Measurements from ENCODE around the gene CEACAM8. TPM values are rescaled to one million over a fixed set of nuclear protein-coding genes. Genes with fewer than 3 reads are reported as not detected.

The CEACAM8 gene
- total RNA-seq, 1 donor from 2014 or later = not detected

GRCh38 chr19:42568006-42568405, 26.7 kb downstream of the CEACAM8 start:
- no peaks in the 10 kb centered on the region for H3K27me3 ChIP-seq (ENCODE audit: control insufficient read depth, insufficient read depth, low read length)
- H3K4me3 ChIP-seq (ENCODE audit: low read depth, low read length) = no peak overlapping the region
- no peak for TF ChIP-seq CTCF (IDR thresholded peaks at IDR 0.05; ENCODE audit: insufficient read depth, low read length, poor library complexity, severe bottlenecking)
- H3K36me3 ChIP-seq (ENCODE audit: control insufficient read depth, insufficient read depth, low read length) = no peaks in the 10 kb centered on the region
- DNase-seq (ENCODE audit: low read depth) = no peak

GRCh38 chr19:42567567-42567966, 27.2 kb downstream of the CEACAM8 start:
- no peak overlapping the region for H3K4me3 ChIP-seq (ENCODE audit: low read depth, low read length)
- DNase-seq (ENCODE audit: low read depth) = no peak
- TF ChIP-seq CTCF (IDR thresholded peaks at IDR 0.05; ENCODE audit: insufficient read depth, low read length, poor library complexity, severe bottlenecking) = no peak
- no peaks in the 10 kb centered on the region for H3K36me3 ChIP-seq (ENCODE audit: control insufficient read depth, insufficient read depth, low read length)
- H3K27me3 ChIP-seq (ENCODE audit: control insufficient read depth, insufficient read depth, low read length) = no peaks in the 10 kb centered on the region

GRCh38 chr19:42563352-42564210, 31.1 kb downstream of the CEACAM8 start:
- TF ChIP-seq CTCF (IDR thresholded peaks at IDR 0.05; ENCODE audit: insufficient read depth, low read length, poor library complexity, severe bottlenecking) = peak; percentile 74
- Histone ChIP-seq H3K4me3 (ENCODE audit: low read depth, low read length) (no peak overlapping the region), H3K27me3 (ENCODE audit: control insufficient read depth, insufficient read depth, low read length) (peaks cover 12% of the 10 kb centered on the region), H3K36me3 (ENCODE audit: control insufficient read depth, insufficient read depth, low read length) (no peaks in the 10 kb centered on the region)
- DNase-seq (ENCODE audit: low read depth) = no peak

GRCh38 chr19:42561512-42561911, 33.2 kb downstream of the CEACAM8 start:
- TF ChIP-seq CTCF (IDR thresholded peaks at IDR 0.05; ENCODE audit: insufficient read depth, low read length, poor library complexity, severe bottlenecking) = no peak
- no peaks in the 10 kb centered on the region for H3K36me3 ChIP-seq (ENCODE audit: control insufficient read depth, insufficient read depth, low read length)
- peaks cover 12% of the 10 kb centered on the region for H3K27me3 ChIP-seq (ENCODE audit: control insufficient read depth, insufficient read depth, low read length)
- H3K4me3 ChIP-seq (ENCODE audit: low read depth, low read length) = no peak overlapping the region
- no peak for DNase-seq (ENCODE audit: low read depth)

GRCh38 chr19:42560731-42561130, 34.0 kb downstream of the CEACAM8 start:
- no peak for DNase-seq (ENCODE audit: low read depth)
- no peaks in the 10 kb centered on the region for H3K36me3 ChIP-seq (ENCODE audit: control insufficient read depth, insufficient read depth, low read length)
- H3K4me3 ChIP-seq (ENCODE audit: low read depth, low read length) = no peak overlapping the region
- TF ChIP-seq CTCF (IDR thresholded peaks at IDR 0.05; ENCODE audit: insufficient read depth, low read length, poor library complexity, severe bottlenecking) = no peak
- H3K27me3 ChIP-seq (ENCODE audit: control insufficient read depth, insufficient read depth, low read length) = peaks cover 14% of the 10 kb centered on the region

Measured in kidney epithelial cell (primary cell).